Measurements from ENCODE around the gene HPSE2. TPM values are rescaled to one million over a fixed set of nuclear protein-coding genes. Genes with fewer than 3 reads are reported as not detected.

Gene HPSE2
- total RNA-seq, 1 experiment from 2014 or later: not detected

DNA sequence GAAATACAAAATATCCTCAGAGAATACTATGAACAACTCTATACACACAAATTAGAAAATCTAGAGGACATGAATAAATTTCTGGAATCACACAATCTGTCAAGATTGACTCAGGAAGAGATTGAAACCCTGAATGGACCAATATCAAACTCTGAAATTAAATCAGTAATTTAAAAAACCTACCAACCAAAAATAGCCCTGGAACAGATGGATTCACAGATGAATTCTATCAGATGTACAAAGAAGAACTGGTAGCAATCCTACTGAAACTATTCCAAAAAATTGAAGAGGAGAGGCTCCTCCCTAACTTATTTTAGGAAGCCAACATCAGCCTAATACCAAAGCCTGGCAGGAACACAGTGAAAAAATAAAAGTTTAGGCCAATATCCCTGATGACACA lies 190.0 kb downstream of the HPSE2 start:
- TF ChIP-seq EZH2 (IDR thresholded peaks at IDR 0.05; ENCODE audit: low read depth): no peak
- TF ChIP-seq CTCF (conservative IDR thresholded peaks at IDR 0.05): no peak

DNA sequence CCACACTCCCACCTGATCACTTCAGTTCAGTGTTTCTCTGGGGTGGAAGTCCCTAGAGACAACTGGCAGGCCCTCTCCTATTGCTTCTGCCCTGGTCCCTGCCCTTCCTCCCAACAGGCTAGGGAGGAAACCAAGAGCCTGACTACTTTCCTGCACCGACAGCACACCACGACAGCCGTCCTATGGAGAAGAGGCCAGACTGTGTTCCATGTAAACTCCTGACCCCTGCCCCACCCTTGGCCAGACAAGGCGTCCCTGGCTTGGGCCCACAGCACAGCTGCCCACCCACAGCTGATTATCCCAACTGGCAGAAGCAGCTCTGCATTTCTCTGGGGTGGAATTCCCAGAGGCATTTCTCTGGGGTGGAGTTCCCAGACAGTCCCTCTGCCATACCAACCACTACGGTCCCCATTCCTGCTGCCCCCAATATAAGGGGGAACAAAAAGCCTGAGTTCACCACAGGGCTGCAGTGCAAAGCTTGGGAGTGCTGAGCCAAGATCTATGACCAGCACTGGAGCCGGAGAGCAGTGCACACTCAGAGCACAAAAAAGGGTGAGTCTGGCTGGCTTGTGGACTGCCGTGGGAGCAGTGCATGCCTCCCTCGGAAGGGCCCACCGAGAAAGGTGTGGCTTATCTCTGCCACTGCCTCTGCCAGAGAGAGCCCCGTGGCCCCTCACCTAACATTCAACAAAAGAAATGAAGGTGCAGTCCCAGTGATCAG lies 193.4 kb downstream of the HPSE2 start:
- H3K79me2 ChIP-seq (ENCODE audit: low read depth): no peaks in the 10 kb centered on the region
- BruUV-seq (replicated peaks): no TSS peak
- CTCF ChIA-PET: interaction anchor here (0.6 kb wide), 1 partner anchor 400 kb away, joined by 3 read pairs; no protein-coding TSS in a partner anchor

More for the DNA sequence above, 190.0 kb downstream of the HPSE2 start:
- no peak overlapping the region for H3K27ac ChIP-seq
- H2AFZ ChIP-seq: no peak overlapping the region
- no peak overlapping the region for H3K4me2 ChIP-seq
- H3K27me3 ChIP-seq (ENCODE audit: insufficient read depth, low read depth): no peaks in the 10 kb centered on the region
- H3K4me1 ChIP-seq (replicated peaks; ENCODE audit: insufficient read depth): no peaks in the 10 kb centered on the region
- intact Hi-C loops (cut with micrococcal nuclease; ENCODE audit: unreplicated experiment): no loop called here
- H3K9me3 ChIP-seq (ENCODE audit: insufficient read depth, low read depth): no peaks in the 10 kb centered on the region
- no peak overlapping the region for H3K4me3 ChIP-seq
- H3K36me3 ChIP-seq (ENCODE audit: low read depth): no peaks in the 10 kb centered on the region
- ChIA-PET POLR2A (ENCODE audit: unreplicated experiment) (no interaction called here), CTCF (interaction anchor here (0.6 kb wide), 1 partner anchor 201 kb away, joined by 4 read pairs; no protein-coding TSS in a partner anchor)
- no peak for DNase-seq
- no TSS peak for BruUV-seq (replicated peaks)
- H3F3A ChIP-seq (ENCODE audit: insufficient read depth, low read depth): no peaks in the 10 kb centered on the region
- H3K9me2 ChIP-seq (ENCODE audit: insufficient read depth): no peaks in the 10 kb centered on the region
- H4K20me1 ChIP-seq (ENCODE audit: insufficient read depth): no peaks in the 10 kb centered on the region
- H3K79me2 ChIP-seq (ENCODE audit: low read depth): no peaks in the 10 kb centered on the region

DNA sequence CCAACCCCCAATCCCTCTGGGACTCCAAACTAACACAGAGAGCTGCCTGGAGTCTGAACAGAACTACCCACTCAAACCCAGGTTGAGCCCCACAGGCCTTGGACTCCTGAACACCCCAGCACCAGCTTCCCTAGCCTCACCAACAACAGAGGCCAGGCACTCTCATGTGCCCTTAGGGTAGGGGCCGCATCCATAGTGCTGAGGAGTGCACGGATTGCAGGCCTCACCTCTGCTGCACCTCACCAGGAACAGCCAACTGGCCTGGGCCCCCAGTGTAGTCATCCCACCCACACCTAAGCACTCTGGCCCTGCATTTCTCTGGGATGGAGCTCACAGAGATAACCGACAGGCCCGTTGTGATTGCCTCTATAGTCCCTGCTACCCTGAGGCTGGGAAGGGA lies 194.2 kb downstream of the HPSE2 start:
- Histone ChIP-seq H3K27ac (no peak overlapping the region), H3K4me1 (replicated peaks; ENCODE audit: insufficient read depth) (no peaks in the 10 kb centered on the region), H3K79me2 (ENCODE audit: low read depth) (no peaks in the 10 kb centered on the region), H3K4me3 (no peak overlapping the region), H3K9me2 (ENCODE audit: insufficient read depth) (no peaks in the 10 kb centered on the region), H3K9me3 (ENCODE audit: insufficient read depth, low read depth) (no peaks in the 10 kb centered on the region), H3K4me2 (no peak overlapping the region), H3F3A (ENCODE audit: insufficient read depth, low read depth) (no peaks in the 10 kb centered on the region), H2AFZ (no peak overlapping the region), H3K27me3 (ENCODE audit: insufficient read depth, low read depth) (no peaks in the 10 kb centered on the region), H3K36me3 (ENCODE audit: low read depth) (no peaks in the 10 kb centered on the region), H4K20me1 (ENCODE audit: insufficient read depth) (no peaks in the 10 kb centered on the region)
- POLR2A ChIA-PET (ENCODE audit: unreplicated experiment): no interaction called here
- no TSS peak for BruUV-seq (replicated peaks)
- no peak for DNase-seq
- intact Hi-C loops (cut with micrococcal nuclease; ENCODE audit: unreplicated experiment): no loop called here
- TF ChIP-seq CTCF (conservative IDR thresholded peaks at IDR 0.05) (no peak), EZH2 (IDR thresholded peaks at IDR 0.05; ENCODE audit: low read depth) (no peak)
- CTCF ChIA-PET: no interaction called here

More for the DNA sequence above, 193.4 kb downstream of the HPSE2 start:
- Histone ChIP-seq H3F3A (ENCODE audit: insufficient read depth, low read depth) (no peaks in the 10 kb centered on the region), H4K20me1 (ENCODE audit: insufficient read depth) (no peaks in the 10 kb centered on the region), H3K9me2 (ENCODE audit: insufficient read depth) (no peaks in the 10 kb centered on the region), H3K27me3 (ENCODE audit: insufficient read depth, low read depth) (no peaks in the 10 kb centered on the region), H3K4me3 (no peak overlapping the region), H2AFZ (no peak overlapping the region), H3K27ac (no peak overlapping the region), H3K36me3 (ENCODE audit: low read depth) (no peaks in the 10 kb centered on the region), H3K9me3 (ENCODE audit: insufficient read depth, low read depth) (no peaks in the 10 kb centered on the region), H3K4me1 (replicated peaks; ENCODE audit: insufficient read depth) (no peaks in the 10 kb centered on the region), H3K4me2 (no peak overlapping the region)
- intact Hi-C loops (cut with micrococcal nuclease; ENCODE audit: unreplicated experiment): no loop called here
- TF ChIP-seq EZH2 (IDR thresholded peaks at IDR 0.05; ENCODE audit: low read depth) (no peak), CTCF (conservative IDR thresholded peaks at IDR 0.05) (no peak)
- POLR2A ChIA-PET (ENCODE audit: unreplicated experiment): no interaction called here
- no peak for DNase-seq

Data from PC-9 (cell line).